ENCODE data around the gene SYK.
"Not testable (repeated sequence)": the region's sequence is repeated elsewhere in the genome, so short reads cannot be mapped to it uniquely, and the experiment has no call there.

SYK gene

GRCh38 chr9:90799271-90799852 is 2.3 kb upstream of the SYK start:
- DNase-seq, result no peak

GRCh38 chr9:90801973-90802322 is 329 bp downstream of the SYK start:
- DNase-seq, result no peak

- no peak for DNase-seq
Measured at GRCh38 chr9:90802386-90802985, 867 bp downstream of the SYK start.

- DNase-seq, result no peak
Measured at GRCh38 chr9:90803860-90804593, 2.4 kb downstream of the SYK start.

- no peak for DNase-seq
Measured at GRCh38 chr9:90805006-90805996, 3.7 kb downstream of the SYK start.

GRCh38 chr9:90807006-90807405 is 5.4 kb downstream of the SYK start:
- no peak for DNase-seq

- no peak for DNase-seq
Measured at GRCh38 chr9:90808398-90808797, 6.8 kb downstream of the SYK start.

- peak; percentile 13 for DNase-seq
Measured at GRCh38 chr9:90808890-90809685, 7.5 kb downstream of the SYK start.

- no peak for DNase-seq
Measured at GRCh38 chr9:90810691-90811090, 9.1 kb downstream of the SYK start.

- no peak for DNase-seq
Measured at GRCh38 chr9:90813046-90813445, 11.4 kb downstream of the SYK start.

GRCh38 chr9:90813523-90813922 is 11.9 kb downstream of the SYK start:
- no peak for DNase-seq

GRCh38 chr9:90814355-90814754 is 12.7 kb downstream of the SYK start:
- DNase-seq, result no peak

- DNase-seq, result peak; percentile 8
Measured at GRCh38 chr9:90815183-90815943, 13.7 kb downstream of the SYK start.

GRCh38 chr9:90815944-90816357 is 14.3 kb downstream of the SYK start:
- DNase-seq, result no peak

- no peak for DNase-seq
Measured at GRCh38 chr9:90816690-90817089, 15.1 kb downstream of the SYK start.

- no peak for DNase-seq
Measured at GRCh38 chr9:90818279-90818678, 16.7 kb downstream of the SYK start.

- DNase-seq, result not testable (repeated sequence)
Measured at GRCh38 chr9:90820406-90820805, 18.8 kb downstream of the SYK start.

- DNase-seq, result not testable (repeated sequence)
Measured at GRCh38 chr9:90821236-90821635, 19.6 kb downstream of the SYK start.

GRCh38 chr9:90821697-90822096 is 20.1 kb downstream of the SYK start:
- DNase-seq, result no peak

GRCh38 chr9:90822866-90823265 is 21.2 kb downstream of the SYK start:
- no peak for DNase-seq

- no peak for DNase-seq
Measured at GRCh38 chr9:90825586-90825985, 24.0 kb downstream of the SYK start.
